GM12878 (cell line): ENCODE data around the gene CLASP2. TPM values are rescaled to one million over a fixed set of nuclear protein-coding genes. Genes with fewer than 3 reads are reported as not detected.

ENCODE experiments used
- ATAC-seq: fragments of 200-7000 bp; cut with Tn5 transposase; 3 replicates; pipeline ENCODE4 v1.9.1; 2020; ENCODE audit warnings: mild to moderate bottlenecking, moderate library complexity
- BruUV-seq: library from RNA; stranded (reverse); fragments of 400-500 nt; replicated peaks from 2 replicates; lab custom pipeline; 2021; lab: Mats Ljungman, UMichigan
- CTCF ChIA-PET: fragments of 300-600 bp; sonication (Branson Sonifier 250); formaldehyde crosslinking; extraction: SDS; loops from one replicate; lab custom pipeline; 2021; ENCODE audit warnings: inconsistent platforms; lab: Yijun Ruan, JAX
- POLR2A ChIA-PET: fragments of 350-600 bp; formaldehyde crosslinking; extraction: SDS; loops from one replicate; lab custom pipeline; 2021; ENCODE audit warnings: inconsistent platforms; lab: Charles Lee
- RAD21 ChIA-PET: fragments of 300-600 bp; sonication (Branson Sonifier 250); formaldehyde crosslinking; loops from one replicate; lab custom pipeline; 2023; ENCODE audit warnings: antibody characterized with exemption; ENCODE audit not compliant: unreplicated experiment; lab: Charles Lee
- SMC1A ChIA-PET: fragments of 300-600 bp; sonication (Branson Sonifier 250); formaldehyde crosslinking; loops from one replicate; lab custom pipeline; 2023; ENCODE audit not compliant: unreplicated experiment, uncharacterized antibody; lab: Charles Lee
- DNase-seq: peaks from one replicate; pipeline ENCODE4 v3.0.0-alpha.2; 2011; ENCODE audit warnings: low read depth, low spot score
- FAIRE-seq: peaks from 3 replicates; lab custom pipeline; 2011; peaks lifted over from hg19 to GRCh38; lab: Jason Lieb, UNC
- H2AFZ ChIP-seq: 2 replicates; pipeline ENCODE4 v1.6.0; 2011; ENCODE audit warnings: low read depth, low read length, control low read depth; ENCODE audit not compliant: control insufficient read depth
- H3K27ac ChIP-seq: 2 replicates; pipeline ENCODE4 v1.5.1; 2011; ENCODE audit warnings: control low read depth; ENCODE audit not compliant: control insufficient read depth, insufficient read depth
- H3K27me3 ChIP-seq, 2 experiments: replicated peaks in 1 of 2; 2 replicates each; pipeline versions ENCODE4 v1.6.0 to v1.6.1; 2011; ENCODE audit warnings: low read length in 1 of 2; ENCODE audit not compliant: control insufficient read depth in 2 of 2, insufficient read depth in 2 of 2
- H3K36me3 ChIP-seq, 2 experiments: 2 replicates each; pipeline ENCODE4 v1.5.1; 2011; ENCODE audit warnings: low read length in 1 of 2; ENCODE audit not compliant: control insufficient read depth in 2 of 2, insufficient read depth in 2 of 2
- H3K4me1 ChIP-seq: 2 replicates; pipeline ENCODE4 v1.6.1; 2011; ENCODE audit warnings: mild to moderate bottlenecking, low read length, moderate library complexity, mixed read lengths; ENCODE audit not compliant: control insufficient read depth, insufficient read depth
- H3K4me2 ChIP-seq: 2 replicates; pipeline ENCODE4 v1.6.0; 2011; ENCODE audit warnings: control low read depth; ENCODE audit not compliant: control insufficient read depth, insufficient read depth
- H3K4me3 ChIP-seq: fragments of 200-600 bp; sonication (generic); 2 replicates; pipeline ENCODE4 v1.5.1; 2016
- H3K79me2 ChIP-seq: 2 replicates; pipeline ENCODE4 v1.6.0; 2011; ENCODE audit warnings: low read length; ENCODE audit not compliant: control insufficient read depth, insufficient read depth
- H3K9ac ChIP-seq: 2 replicates; pipeline ENCODE4 v1.8.0; 2011; ENCODE audit warnings: low read length, control low read depth, mixed read lengths; ENCODE audit not compliant: control insufficient read depth, insufficient read depth
- H3K9me3 ChIP-seq: replicated peaks from 3 replicates; pipeline ENCODE4 v1.5.1; 2011; ENCODE audit warnings: mild to moderate bottlenecking, low read length; ENCODE audit not compliant: control insufficient read depth, insufficient read depth
- H4K20me1 ChIP-seq: 2 replicates; pipeline ENCODE4 v1.6.0; 2011; ENCODE audit not compliant: control insufficient read depth, insufficient read depth
- DPF2 ChIP-seq: fragments of 450-650 bp; IDR thresholded peaks from 2 replicates; pipeline ENCODE4 v1.6.1; 2017; ENCODE audit warnings: mild to moderate bottlenecking
- EED ChIP-seq: sonication (generic); IDR thresholded peaks from 2 replicates; pipeline ENCODE4 v1.6.1; 2016; ENCODE audit warnings: antibody characterized with exemption, low read depth
- FOXM1 ChIP-seq: IDR thresholded peaks from 2 replicates; pipeline ENCODE4 v1.6.1; 2012; ENCODE audit warnings: low read depth, mild to moderate bottlenecking, inconsistent platforms, low read length, moderate library complexity
- HCFC1 ChIP-seq: fragments of 150-350 bp; IDR thresholded peaks from 2 replicates; pipeline ENCODE4 v1.6.1; 2014; ENCODE audit warnings: low read length
- IKZF1 ChIP-seq: fragments of 450-650 bp; conservative IDR thresholded peaks from 2 replicates; pipeline ENCODE4 v1.6.1; 2017; ENCODE audit warnings: antibody characterized with exemption, mild to moderate bottlenecking
- KAT2A ChIP-seq: conservative IDR thresholded peaks from 2 replicates; pipeline ENCODE4 v1.6.1; 2011; ENCODE audit warnings: low read depth, low read length; ENCODE audit not compliant: control insufficient read depth
- RUNX3 ChIP-seq: IDR thresholded peaks from 2 replicates; pipeline ENCODE4 v1.6.1; 2012; ENCODE audit warnings: low read length, inconsistent platforms
- WGBS: methylation state at CpG from one replicate; pipeline ENCODE4 v1.1.6; 2016; ENCODE audit warnings: low lambda C conversion rate; ENCODE audit not compliant: insufficient replicate concordance, insufficient coverage; ENCODE audit errors: missing lambda C conversion rate; 5-methylcytosine and 5-hydroxymethylcytosine counted together
- in situ Hi-C: fragments of 300-500 bp; cut with MboI; formaldehyde crosslinking; loops from 9 replicates; pipeline ENCODE4 v1.14.3; 2018; ENCODE audit warnings: mixed read lengths
- intact Hi-C: fragments of 100-400 bp; cut with micrococcal nuclease; formaldehyde crosslinking; loops from one replicate; pipeline ENCODE4 v1.14.2; 2022; ENCODE audit not compliant: unreplicated experiment
- polyA plus RNA-seq, 11 experiments: library from polyadenylated mRNA; depleted of rRNA in 4 of 11; unstranded in 6 of 11; stranded (reverse) in 5 of 11; fragments of >200 nt; fragmentation: Nextera tagmentation in 4 of 11; fragmentation: Illumina TruSeq in 1 of 11; extraction: Ambion mirVana in 4 of 11; extraction: Trizol in 1 of 11; gene quantifications; 1 replicate in 1 of 11; 2 replicates in 10 of 11; pipeline versions ENCODE4 v1.2.1 to v1.2.3, GENCODE V29; 2011 to 2016; ENCODE audit warnings: inconsistent platforms in 2 of 11, missing spikeins in 2 of 11, low read depth in 1 of 11
- total RNA-seq, 4 experiments: library from RNA; depleted of rRNA in 3 of 4; stranded (reverse); fragments of >200 nt in 3 of 4; fragmentation: Illumina TruSeq in 1 of 4; extraction: Trizol in 1 of 4; gene quantifications; 2 replicates each; pipeline versions ENCODE4 v1.2.1 to v1.2.3, GENCODE V29; 2013 to 2021
- TF ChIP-seq, protein P1 (sequence below), 3 experiments: IDR thresholded peaks in 2 of 3; conservative IDR thresholded peaks in 1 of 3; 2 replicates each; pipeline ENCODE4 v1.5.1; 2011; ENCODE audit warnings: low read depth in 3 of 3, low read length in 3 of 3, mild to moderate bottlenecking in 3 of 3, control low read depth in 2 of 3, moderate library complexity in 2 of 3, inconsistent platforms in 1 of 3, mixed read lengths in 1 of 3; ENCODE audit not compliant: control insufficient read depth in 2 of 3, insufficient read depth in 1 of 3; ENCODE audit errors: extremely low read depth in 1 of 3
- TF ChIP-seq, protein P2 (sequence below): fragments of 450-650 bp; IDR thresholded peaks from 2 replicates; pipeline ENCODE4 v1.6.1; 2017; ENCODE audit warnings: mild to moderate bottlenecking, low read depth, inconsistent platforms; ENCODE audit not compliant: poor library complexity, severe bottlenecking

CLASP2 gene
- total and polyA plus RNA-seq, 10 of the 15 experiments (the other 5 are each of a cell fraction or from before 2014, with no cell fraction given): 4.0 to 38.3 (median 26.8) TPM

DNA sequence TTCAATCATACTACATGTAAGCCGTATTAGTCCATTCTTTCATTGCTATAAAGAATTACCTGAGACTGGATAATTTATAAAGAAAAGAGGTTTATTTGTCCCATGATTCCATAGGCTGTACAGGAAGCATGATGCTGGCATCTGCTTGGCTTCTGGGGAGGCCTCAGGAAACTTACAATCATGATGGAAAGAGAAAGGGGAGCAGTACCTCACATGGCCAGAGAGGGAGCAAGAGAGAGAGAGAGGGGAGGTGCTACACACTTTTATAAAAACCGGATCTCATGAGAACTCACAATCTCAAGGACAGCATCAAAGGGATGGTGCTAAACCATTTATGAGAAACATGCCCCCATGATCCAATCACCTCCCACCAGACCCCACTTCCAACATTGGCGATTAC, 14.3 kb upstream of the CLASP2 start:
- no peaks in the 10 kb centered on the region for H3K79me2 ChIP-seq
- WGBS: 97% methylated on average over 3 of the region's 3 CpGs
- DNase-seq (no peak), FAIRE-seq (no peak), ATAC-seq (no peak)
- TF ChIP-seq, protein P1, sequence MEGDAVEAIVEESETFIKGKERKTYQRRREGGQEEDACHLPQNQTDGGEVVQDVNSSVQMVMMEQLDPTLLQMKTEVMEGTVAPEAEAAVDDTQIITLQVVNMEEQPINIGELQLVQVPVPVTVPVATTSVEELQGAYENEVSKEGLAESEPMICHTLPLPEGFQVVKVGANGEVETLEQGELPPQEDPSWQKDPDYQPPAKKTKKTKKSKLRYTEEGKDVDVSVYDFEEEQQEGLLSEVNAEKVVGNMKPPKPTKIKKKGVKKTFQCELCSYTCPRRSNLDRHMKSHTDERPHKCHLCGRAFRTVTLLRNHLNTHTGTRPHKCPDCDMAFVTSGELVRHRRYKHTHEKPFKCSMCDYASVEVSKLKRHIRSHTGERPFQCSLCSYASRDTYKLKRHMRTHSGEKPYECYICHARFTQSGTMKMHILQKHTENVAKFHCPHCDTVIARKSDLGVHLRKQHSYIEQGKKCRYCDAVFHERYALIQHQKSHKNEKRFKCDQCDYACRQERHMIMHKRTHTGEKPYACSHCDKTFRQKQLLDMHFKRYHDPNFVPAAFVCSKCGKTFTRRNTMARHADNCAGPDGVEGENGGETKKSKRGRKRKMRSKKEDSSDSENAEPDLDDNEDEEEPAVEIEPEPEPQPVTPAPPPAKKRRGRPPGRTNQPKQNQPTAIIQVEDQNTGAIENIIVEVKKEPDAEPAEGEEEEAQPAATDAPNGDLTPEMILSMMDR (IDR thresholded peaks at IDR 0.05 in 2 of 3, conservative IDR thresholded peaks at IDR 0.05 in 1 of 3; ENCODE audit: control insufficient read depth in 2 of 3, extremely low read depth in 1 of 3, insufficient read depth in 1 of 3, low read depth in 3 of 3, low read length in 3 of 3): peak in 2 of 3 experiments; percentile 21 to 33; a peak in 3 of 6 replicates
- TF ChIP-seq FOXM1: no peak
- intact Hi-C loops (no loop called here), in situ Hi-C loops (no loop called here)
- SMC1A ChIA-PET: interaction anchor here (0.6 kb wide), 1 partner anchor 55 kb away, joined by 3 read pairs; no protein-coding TSS in a partner anchor
- H3K9ac ChIP-seq: no peak overlapping the region
- POLR2A ChIA-PET: no interaction called here
- CTCF ChIA-PET: no interaction called here
- H3K4me3 ChIP-seq: no peak overlapping the region
- H3K36me3 ChIP-seq: no peaks in the 10 kb centered on the region
- no peak overlapping the region for H2AFZ ChIP-seq
- no peaks in the 10 kb centered on the region for H4K20me1 ChIP-seq
- BruUV-seq: no TSS peak
- peaks cover 3% of the 10 kb centered on the region; the same call in 2 of the 3 replicates for H3K9me3 ChIP-seq
- no peak overlapping the region for H3K27ac ChIP-seq
- H3K4me1 ChIP-seq: peaks cover 6% of the 10 kb centered on the region; the same call in 1 of the 2 replicates
- no peaks in the 10 kb centered on the region; a peak in 1 of 4 replicates for H3K27me3 ChIP-seq
- RAD21 ChIA-PET: no interaction called here
- no peak overlapping the region for H3K4me2 ChIP-seq

DNA sequence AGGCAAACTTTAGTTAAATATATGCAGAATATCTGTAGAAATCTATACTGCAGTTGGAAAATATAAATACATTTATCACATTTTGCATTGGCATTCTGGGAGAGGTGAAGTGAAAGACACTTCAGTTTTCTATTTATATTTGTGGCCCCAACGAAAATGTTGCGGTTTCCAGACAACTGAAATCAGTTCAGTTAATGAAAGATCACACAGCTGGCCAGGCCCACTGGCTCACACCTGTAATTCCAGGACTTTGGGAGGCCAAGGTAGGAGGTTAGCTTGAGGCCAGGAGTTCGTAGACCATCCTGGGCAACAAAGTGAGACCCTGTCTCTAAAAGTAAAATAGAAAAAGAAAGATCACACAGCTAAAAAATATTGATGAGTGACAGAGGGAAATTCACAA, 11.9 kb upstream of the CLASP2 start:
- Histone ChIP-seq H3K9ac (no peak overlapping the region), H3K79me2 (no peaks in the 10 kb centered on the region), H4K20me1 (no peaks in the 10 kb centered on the region), H3K27me3 (no peaks in the 10 kb centered on the region; a peak in 1 of 4 replicates), H2AFZ (no peak overlapping the region), H3K4me1 (peaks cover 6% of the 10 kb centered on the region; the same call in 1 of the 2 replicates), H3K4me3 (no peak overlapping the region), H3K4me2 (no peak overlapping the region), H3K9me3 (peaks cover 3% of the 10 kb centered on the region; the same call in 2 of the 3 replicates), H3K27ac (no peak overlapping the region), H3K36me3 (no peaks in the 10 kb centered on the region)
- 18% methylated on average over 3 of the region's 3 CpGs for WGBS
- FAIRE-seq: no peak
- RAD21 ChIA-PET: interaction anchor here (1.9 kb wide), 1 partner anchor 57 kb away, joined by 6 read pairs; no protein-coding TSS in a partner anchor
- CTCF ChIA-PET: interaction anchor here (1.4 to 2.3 kb wide), 3 partner anchors 11 to 598 kb away, joined by 3 to 5 read pairs (median 5); no protein-coding TSS in a partner anchor
- POLR2A ChIA-PET: interaction anchor here (0.6 to 1.2 kb wide), 2 partner anchors 68 to 319 kb away, joined by 3 to 7 read pairs; partner anchors contain the start of gene PDCD6IP
- BruUV-seq: no TSS peak
- peak; percentile 65 for ATAC-seq
- intact Hi-C loops (no loop called here), in situ Hi-C loops (no loop called here)
- SMC1A ChIA-PET: interaction anchor here (1.3 kb wide), 2 partner anchors 21 to 57 kb away, joined by 3 to 4 read pairs; no protein-coding TSS in a partner anchor
- DNase-seq: no peak
- TF ChIP-seq, protein P1 (IDR thresholded peaks at IDR 0.05 in 2 of 3, conservative IDR thresholded peaks at IDR 0.05 in 1 of 3; ENCODE audit: control insufficient read depth in 2 of 3, extremely low read depth in 1 of 3, insufficient read depth in 1 of 3, low read depth in 3 of 3, low read length in 3 of 3): no peak
- TF ChIP-seq, protein P2, sequence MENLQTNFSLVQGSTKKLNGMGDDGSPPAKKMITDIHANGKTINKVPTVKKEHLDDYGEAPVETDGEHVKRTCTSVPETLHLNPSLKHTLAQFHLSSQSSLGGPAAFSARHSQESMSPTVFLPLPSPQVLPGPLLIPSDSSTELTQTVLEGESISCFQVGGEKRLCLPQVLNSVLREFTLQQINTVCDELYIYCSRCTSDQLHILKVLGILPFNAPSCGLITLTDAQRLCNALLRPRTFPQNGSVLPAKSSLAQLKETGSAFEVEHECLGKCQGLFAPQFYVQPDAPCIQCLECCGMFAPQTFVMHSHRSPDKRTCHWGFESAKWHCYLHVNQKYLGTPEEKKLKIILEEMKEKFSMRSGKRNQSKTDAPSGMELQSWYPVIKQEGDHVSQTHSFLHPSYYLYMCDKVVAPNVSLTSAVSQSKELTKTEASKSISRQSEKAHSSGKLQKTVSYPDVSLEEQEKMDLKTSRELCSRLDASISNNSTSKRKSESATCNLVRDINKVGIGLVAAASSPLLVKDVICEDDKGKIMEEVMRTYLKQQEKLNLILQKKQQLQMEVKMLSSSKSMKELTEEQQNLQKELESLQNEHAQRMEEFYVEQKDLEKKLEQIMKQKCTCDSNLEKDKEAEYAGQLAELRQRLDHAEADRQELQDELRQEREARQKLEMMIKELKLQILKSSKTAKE: peak; percentile 57
- TF ChIP-seq DPF2 (0 out of 2 replicates have a peak, but pooled peaks have one; percentile 21), HCFC1 (no peak), KAT2A (no peak), IKZF1 (peak; percentile 52), EED (peak; percentile 52; the same call in 1 of the 2 replicates), RUNX3 (peak; percentile 91)
